Epidermal melanocyte (primary cell): ENCODE measurements around the gene HES3.

Source experiments
- DNase-seq: peaks from one replicate; pipeline ENCODE4 v3.0.0; 2011; ENCODE audit warnings: low spot score; ENCODE audit not compliant: insufficient read length

HES3 gene

DNA sequence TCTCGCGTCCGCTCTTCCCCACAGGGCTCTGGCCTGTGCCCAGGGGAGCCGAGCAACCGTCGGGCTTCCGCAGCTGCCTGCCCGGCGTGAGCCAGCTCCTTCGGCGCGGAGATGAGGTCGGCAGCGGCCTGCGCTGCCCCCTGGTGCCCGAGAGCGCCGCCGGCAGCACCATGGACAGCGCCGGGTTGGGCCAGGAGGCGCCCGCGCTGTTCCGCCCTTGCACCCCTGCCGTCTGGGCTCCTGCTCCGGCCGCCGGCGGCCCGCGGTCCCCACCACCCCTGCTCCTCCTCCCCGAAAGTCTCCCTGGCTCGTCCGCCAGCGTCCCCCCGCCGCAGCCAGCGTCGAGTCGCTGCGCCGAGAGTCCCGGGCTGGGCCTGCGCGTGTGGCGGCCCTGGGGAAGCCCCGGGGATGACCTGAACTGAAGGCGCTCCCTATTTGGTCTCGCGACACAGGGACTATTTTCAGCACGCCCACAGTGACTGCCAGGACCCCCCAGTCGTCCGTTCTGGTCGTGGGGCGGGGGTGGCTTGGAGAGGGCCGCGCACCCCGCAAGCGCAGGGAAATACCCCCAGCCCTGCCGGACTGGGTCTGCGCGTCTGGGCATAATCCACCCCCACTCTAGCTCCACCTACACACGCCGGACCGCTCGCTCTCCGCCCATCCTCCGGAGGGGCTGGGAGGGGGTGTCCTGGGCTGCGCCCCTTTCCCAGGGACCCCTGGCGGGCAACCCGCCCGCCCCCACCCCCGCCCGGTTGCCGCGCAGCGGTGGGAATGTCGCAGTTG lies 1.3 kb downstream of the HES3 start:
- peak; percentile 90 for DNase-seq

DNA sequence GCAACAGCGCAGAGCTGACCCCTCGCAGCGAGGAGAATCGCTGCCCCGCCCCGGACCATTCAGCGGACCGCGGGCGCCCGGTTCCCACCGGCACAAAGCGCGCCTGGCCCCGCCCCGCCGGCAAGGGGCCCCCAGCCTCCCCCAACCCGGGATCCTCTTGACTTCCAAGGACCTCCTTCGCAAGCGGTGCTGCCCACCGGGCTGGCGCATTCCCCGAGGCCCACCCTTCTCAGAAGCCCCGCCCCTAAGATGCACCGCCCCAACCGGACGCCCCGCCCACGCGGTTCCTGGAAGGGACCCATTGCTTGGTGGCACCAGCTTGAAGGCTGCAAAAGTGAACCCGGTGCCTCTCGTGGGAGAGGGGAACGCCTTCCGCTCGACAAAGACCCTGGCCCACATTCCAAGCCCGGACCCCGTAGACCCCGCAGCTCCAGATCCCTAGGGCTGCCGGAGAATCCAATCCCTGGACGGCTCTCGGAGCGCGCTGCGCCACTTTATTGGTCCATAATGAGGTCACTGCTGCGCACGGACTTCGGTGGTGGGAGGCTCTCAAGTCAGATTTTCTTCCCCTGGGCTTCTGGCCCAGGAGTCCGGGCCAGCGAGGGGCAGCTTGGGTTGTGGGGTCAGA lies 2.0 kb downstream of the HES3 start:
- no peak for DNase-seq

DNA sequence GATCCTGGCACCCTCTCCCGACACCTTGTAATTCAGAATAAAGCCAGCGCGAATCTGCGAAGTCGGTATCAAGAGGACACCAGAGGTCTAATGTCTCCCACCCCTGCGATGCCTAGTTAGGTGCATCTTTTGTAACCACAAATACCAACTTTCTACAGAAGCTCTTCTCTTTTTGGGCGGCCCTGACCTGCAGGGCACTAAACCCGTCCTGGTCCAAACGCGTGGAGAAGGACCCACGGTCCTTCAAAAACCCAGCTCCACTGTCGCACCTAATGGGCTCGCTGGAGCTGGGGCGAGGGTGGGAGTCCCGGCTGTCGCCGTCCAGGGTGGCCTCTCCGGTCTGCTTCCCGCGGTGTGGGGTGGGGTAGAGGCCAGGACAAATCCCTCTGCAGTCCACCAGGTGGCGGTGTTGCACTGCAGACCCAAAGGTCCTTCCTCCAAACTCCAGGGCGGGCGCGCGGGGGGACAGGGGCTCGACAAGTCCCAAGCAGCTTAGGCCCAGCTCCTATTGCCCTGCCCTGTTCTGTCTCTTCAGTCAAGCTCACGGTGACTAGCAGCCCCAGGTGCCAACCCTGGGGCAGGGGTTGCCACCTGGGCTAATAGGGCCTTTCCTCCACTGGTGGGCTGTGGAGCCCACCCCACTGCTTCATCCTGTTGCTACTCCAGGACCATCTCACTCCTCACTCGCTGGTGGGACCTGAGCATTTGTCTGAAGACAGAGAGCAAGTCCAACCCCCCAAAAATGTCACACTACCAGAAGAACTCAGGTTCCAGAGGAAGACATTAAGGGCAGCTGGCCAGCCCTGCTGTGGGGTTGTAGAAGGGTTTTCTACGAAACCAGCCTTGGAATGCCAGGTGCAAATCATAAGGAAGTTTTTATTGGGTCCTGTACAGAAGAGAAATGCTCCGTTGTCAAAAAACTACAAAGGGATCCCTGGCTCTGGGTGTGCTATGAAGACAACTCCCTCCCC lies 2.8 kb downstream of the HES3 start:
- DNase-seq: peak; percentile 97

- DNase-seq: no peak
Measured at GRCh38 chr1:6247651-6248050, 3.7 kb downstream of the HES3 start.

GRCh38 chr1:6248161-6248776 lies 4.3 kb downstream of the HES3 start:
- no peak for DNase-seq

- no peak for DNase-seq
Measured at GRCh38 chr1:6248932-6249738, 5.2 kb downstream of the HES3 start.

- no peak for DNase-seq
Measured at GRCh38 chr1:6249739-6250689, 6.0 kb downstream of the HES3 start.

DNA sequence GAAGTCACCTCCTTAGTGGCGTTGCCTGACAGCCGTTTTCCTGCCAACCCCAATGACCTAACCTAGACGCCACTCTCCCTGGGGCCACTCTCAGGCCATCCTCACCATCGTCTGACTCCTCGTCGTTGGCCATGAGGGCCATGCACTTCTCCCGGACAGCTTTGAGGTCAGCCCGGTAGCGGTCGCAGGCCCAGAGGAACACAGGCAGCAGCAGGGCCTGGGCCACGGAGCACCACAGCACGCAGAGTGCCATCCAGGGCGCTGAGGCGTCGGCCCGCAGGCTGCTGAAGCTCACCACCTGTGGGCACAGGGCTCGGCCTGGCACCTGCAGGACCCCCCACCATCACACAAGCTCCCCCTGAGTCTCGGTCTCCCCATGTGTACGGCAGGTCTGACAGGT lies 7.3 kb downstream of the HES3 start:
- DNase-seq: no peak

DNA sequence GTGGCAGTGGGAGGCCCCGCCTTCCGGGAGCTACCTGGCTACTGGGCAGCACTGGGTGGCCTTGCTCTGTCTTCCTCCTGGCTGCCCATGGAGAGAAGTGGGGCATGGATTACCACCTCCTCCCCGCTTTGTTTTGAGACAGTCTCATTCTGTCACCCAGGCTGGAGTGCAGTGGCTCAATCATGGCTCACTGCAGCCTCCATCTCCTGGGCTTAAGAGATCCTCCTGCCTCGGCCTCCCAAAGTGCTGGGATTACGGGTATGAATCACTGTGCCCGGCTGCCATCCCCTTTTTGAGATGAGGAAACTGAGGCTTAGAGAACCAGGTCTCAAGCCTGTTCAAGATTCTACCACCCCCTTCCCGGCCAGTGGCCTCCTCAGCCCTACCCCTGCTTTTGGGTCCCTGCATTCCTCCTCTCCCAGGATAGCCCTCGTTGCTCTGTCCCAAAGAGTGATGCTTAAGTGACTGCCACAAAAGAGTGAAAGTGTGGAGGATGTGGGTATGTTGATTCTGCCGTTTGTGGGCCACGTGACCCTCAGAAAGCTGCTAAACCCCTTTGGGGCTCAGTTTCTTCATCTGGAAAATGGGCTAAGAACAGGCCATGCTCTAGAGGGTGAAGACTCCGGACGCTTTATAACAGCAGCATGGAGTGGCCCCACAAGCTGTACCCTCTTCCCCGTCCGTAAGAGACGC lies 7.8 kb downstream of the HES3 start:
- no peak for DNase-seq

- DNase-seq: no peak
Measured at GRCh38 chr1:6252374-6252710, 8.4 kb downstream of the HES3 start.

DNA sequence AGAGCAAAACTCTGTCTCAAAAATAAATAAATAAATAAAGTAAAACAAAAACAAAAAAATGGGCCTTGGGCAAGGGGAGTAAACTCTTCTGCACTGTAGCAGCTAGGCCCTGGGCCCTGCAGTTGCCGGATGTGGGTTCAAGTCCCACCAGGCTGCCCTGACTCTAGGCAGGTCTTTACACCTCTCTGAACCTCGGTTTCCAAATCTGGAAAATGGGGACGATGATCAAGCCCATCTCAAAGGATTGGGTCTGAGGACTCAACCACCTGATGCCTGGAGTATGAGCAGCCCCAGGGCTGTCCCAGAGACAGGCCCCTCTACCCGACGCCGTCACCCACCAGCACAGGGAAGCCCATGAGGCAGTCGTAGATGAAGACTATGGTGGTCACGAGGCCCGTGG lies 9.4 kb downstream of the HES3 start:
- no peak for DNase-seq

GRCh38 chr1:6254691-6255090 lies 10.7 kb downstream of the HES3 start:
- DNase-seq: no peak

GRCh38 chr1:6256645-6257044 lies 12.7 kb downstream of the HES3 start:
- no peak for DNase-seq

DNA sequence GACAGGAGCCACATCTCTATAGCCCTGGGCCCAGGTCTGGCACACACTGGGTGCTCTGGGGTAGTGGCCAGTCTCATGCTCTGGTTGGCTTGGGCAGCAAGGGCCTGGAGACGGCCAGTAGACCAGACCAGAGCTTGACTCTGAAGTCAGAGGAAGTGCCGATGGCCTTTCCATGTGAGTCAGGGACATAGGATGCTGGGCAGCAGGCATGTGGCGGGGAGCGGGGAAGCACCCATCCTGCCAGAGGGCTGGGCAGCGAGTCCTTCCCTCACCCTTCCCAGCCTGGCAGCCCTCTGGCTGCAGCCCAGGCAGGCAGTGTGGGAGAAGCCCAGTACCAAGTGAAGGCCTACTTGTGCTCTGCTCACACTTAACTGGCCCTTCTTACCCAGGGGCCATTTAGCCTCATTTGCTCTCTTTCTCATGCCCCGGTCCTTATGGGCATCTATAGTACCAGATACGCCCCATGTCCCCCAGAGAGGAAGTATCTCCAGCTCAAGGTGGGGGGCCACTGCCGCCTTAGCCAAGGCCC lies 13.6 kb downstream of the HES3 start:
- DNase-seq: no peak

GRCh38 chr1:6258675-6259074 lies 14.7 kb downstream of the HES3 start:
- no peak for DNase-seq

DNA sequence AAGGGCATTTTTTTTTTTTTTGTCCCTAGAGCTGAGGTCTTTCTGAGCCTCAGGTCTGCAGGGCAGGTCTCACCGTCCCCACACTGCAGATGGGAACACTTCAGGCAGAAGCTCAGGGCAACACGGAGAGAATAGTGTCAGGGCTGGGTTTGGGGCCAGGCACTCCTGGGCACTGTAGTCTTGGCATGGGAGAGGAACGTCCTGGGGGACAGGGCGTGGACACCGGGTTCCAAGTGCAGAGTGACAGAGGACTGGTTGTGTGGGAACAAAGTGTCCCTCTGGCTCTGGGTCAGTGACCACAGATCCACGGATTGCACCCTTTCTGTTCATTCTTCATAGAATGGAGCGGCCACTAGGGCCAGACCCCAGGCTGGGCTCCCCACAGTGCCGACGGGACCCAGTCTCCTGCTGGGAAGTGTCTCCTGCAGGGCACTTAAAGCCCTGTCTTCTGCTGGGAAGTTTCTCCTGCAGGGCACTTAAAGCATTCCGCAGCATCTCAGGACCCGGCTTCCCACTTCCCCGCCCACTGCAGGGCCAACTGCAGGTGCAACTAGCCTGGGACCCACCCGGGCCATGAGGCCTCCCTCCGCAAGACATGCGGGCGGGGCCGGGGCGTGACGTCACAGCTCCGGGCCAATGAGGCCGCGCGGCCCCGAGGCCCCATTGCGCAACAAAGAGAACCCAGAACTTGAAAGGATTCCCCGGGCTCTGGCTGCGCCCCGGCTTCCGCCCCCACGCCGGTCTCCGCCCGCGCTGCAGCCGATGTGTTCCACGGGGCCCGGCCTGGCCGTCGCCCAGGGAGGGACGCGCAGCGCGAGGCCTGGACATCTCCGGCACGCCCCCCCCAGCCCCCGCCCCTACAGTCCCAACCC lies 15.7 kb downstream of the HES3 start:
- DNase-seq: peak; percentile 90

DNA sequence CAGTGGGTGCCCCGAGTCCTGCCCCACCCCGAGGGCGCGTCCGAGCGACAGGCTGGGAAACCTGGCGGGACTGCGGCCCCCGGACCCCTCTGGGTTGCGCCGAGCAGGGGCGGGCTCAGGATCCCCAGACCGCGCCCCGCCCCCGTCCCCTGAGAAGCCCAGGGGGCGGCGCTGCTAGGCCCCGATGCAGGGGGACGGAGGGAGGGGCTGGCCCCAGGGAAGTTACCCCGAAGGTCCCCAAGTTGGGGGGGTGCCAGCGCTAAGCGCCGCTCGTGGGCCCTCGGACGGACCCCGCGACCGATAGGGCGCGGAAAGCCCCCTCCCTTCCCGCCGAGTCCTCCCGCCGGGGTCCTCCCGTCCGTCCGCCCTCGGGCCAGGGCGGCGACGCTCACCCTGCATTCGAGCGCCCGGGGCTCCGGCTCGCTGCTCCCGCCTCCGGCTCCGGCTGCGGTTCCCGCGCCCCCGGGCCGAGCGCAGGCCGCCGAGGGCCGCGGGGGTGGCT lies 16.5 kb downstream of the HES3 start:
- no peak for DNase-seq
